ENCODE measurements around the gene LHX4.

LHX4 gene

GRCh38 chr1:180271272-180272255 is 41.5 kb downstream of the LHX4 start:
- no peak for DNase-seq (ENCODE audit: low read depth)

GRCh38 chr1:180272395-180272794 is 42.3 kb downstream of the LHX4 start:
- no peak for DNase-seq (ENCODE audit: low read depth)

GRCh38 chr1:180273066-180273465 is 43.0 kb downstream of the LHX4 start:
- no peak for DNase-seq (ENCODE audit: low read depth)

GRCh38 chr1:180274221-180274620 is 44.2 kb downstream of the LHX4 start:
- DNase-seq (ENCODE audit: low read depth): no peak

- no peak for DNase-seq (ENCODE audit: low read depth)
These were observed 45.7 kb downstream of the LHX4 start for GRCh38 chr1:180275726-180276125.

GRCh38 chr1:180277476-180278193 is 47.6 kb downstream of the LHX4 start:
- DNase-seq (ENCODE audit: low read depth): no peak

GRCh38 chr1:180278194-180278515 is 48.1 kb downstream of the LHX4 start:
- no peak for DNase-seq (ENCODE audit: low read depth)

GRCh38 chr1:180278596-180279395 is 48.7 kb downstream of the LHX4 start:
- DNase-seq (ENCODE audit: low read depth): no peak

- no peak for DNase-seq (ENCODE audit: low read depth)
These were observed 49.6 kb downstream of the LHX4 start for GRCh38 chr1:180279651-180280050.

GRCh38 chr1:180280617-180281016 is 50.6 kb downstream of the LHX4 start:
- no peak for DNase-seq (ENCODE audit: low read depth)

GRCh38 chr1:180281490-180281889 is 51.4 kb downstream of the LHX4 start:
- no peak for DNase-seq (ENCODE audit: low read depth)

- no peak for DNase-seq (ENCODE audit: low read depth)
These were observed 52.5 kb downstream of the LHX4 start for GRCh38 chr1:180282401-180283044.

- no peak for DNase-seq (ENCODE audit: low read depth)
These were observed 53.0 kb downstream of the LHX4 start for GRCh38 chr1:180283098-180283497.

GRCh38 chr1:180286417-180286816 is 56.4 kb downstream of the LHX4 start:
- no peak for DNase-seq (ENCODE audit: low read depth)

GRCh38 chr1:180287988-180288705 is 58.1 kb downstream of the LHX4 start:
- no peak for DNase-seq (ENCODE audit: low read depth)

- no peak for DNase-seq (ENCODE audit: low read depth)
These were observed 58.9 kb downstream of the LHX4 start for GRCh38 chr1:180288940-180289339.

GRCh38 chr1:180290265-180291001 is 60.4 kb downstream of the LHX4 start:
- DNase-seq (ENCODE audit: low read depth): no peak

- DNase-seq (ENCODE audit: low read depth): no peak
These were observed 60.9 kb downstream of the LHX4 start for GRCh38 chr1:180291004-180291403.

- no peak for DNase-seq (ENCODE audit: low read depth)
These were observed 64.6 kb downstream of the LHX4 start for GRCh38 chr1:180294711-180295110.

GRCh38 chr1:180295999-180296398 is 65.9 kb downstream of the LHX4 start:
- no peak for DNase-seq (ENCODE audit: low read depth)

Measured in GM04503 (cell line).